ENCODE data around the gene PGS1. TPM values are rescaled to one million over a fixed set of nuclear protein-coding genes. Genes with fewer than 3 reads are reported as not detected.

PGS1 gene
- total and polyA plus RNA-seq, 7 experiments from 2014 or later = 36.1 to 84.3 (median 77.3) TPM

GRCh38 chr17:78345791-78346494 is 32.5 kb upstream of the PGS1 start:
- POLR2A ChIA-PET = interaction anchor here (0.6 to 3.9 kb wide), 4 partner anchors 11 to 36 kb away, joined by 3 to 15 read pairs (median 6); no protein-coding TSS in a partner anchor

DNA sequence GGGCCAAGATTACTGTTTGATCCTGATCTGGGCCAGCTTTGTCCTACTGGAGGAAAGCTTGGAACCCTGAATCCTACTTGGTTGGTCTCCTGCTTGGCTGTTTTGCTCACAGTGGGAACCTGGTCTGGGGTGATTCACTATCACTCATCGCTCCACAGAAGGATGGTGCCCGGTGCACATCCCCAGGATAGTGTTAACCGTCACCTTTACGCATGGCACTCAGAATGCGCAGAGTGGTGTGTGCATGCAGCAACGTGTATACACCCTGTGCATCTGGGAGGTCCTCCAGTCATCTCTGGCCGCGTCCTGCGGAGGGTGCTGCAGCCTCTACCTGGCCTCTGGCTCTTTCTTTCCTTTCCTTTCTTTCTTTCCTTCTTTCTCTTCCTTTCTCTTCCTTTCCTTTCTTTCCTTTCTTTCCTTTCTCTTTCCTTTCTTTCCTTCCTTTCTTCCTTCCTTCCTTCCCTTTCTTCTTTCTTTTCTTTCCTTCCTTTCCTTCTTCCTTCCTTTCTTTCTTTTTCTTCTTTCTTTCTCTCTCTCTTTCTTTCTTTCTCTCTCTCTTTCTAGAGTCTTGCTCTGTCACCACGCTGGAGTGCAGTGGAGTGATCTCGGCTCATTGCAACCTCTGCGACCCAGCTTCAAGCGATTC is 31.7 kb upstream of the PGS1 start:
- peaks cover 49 to 79% of the 10 kb centered on the region in 2 donors for H3K4me1 ChIP-seq (ENCODE audit: control insufficient read depth in 2 of 2, insufficient read depth in 2 of 2, low read length in 2 of 2)
- POLR2A ChIA-PET = interaction anchor here (1.7 kb wide), 1 partner anchor 12 kb away, joined by 6 read pairs; no protein-coding TSS in a partner anchor
- no peaks in the 10 kb centered on the region for H3K9me3 ChIP-seq (ENCODE audit: control insufficient read depth in 2 of 3, low read length in 3 of 3)
- ATAC-seq = no peak
- no peak overlapping the region for H3K4me3 ChIP-seq (ENCODE audit: low read length)
- DNase-seq = no peak
- CTCF ChIA-PET = interaction anchor here (2.5 kb wide), 1 partner anchor 12 kb away, joined by 11 read pairs; no protein-coding TSS in a partner anchor
- no peak overlapping the region for H3K27ac ChIP-seq (ENCODE audit: low read depth, low read length)
- no peaks in the 10 kb centered on the region for H3K36me3 ChIP-seq (ENCODE audit: control insufficient read depth in 2 of 3, insufficient read depth in 3 of 3, low read length in 3 of 3)
- H3K9me3 Mint-ChIP-seq = no peaks in the 10 kb centered on the region
- peaks cover 0 to 3% (median 0%) of the 10 kb centered on the region in 5 donors for H3K36me3 Mint-ChIP-seq
- no peaks in the 10 kb centered on the region for H3K27me3 ChIP-seq (ENCODE audit: control insufficient read depth in 2 of 2, insufficient read depth in 2 of 2, low read length in 2 of 2)
- H3K4me3 Mint-ChIP-seq = peak overlapping the region in 6 of 10 donors; percentile 4 to 85 (median 43)
- no peaks in the 10 kb centered on the region for H3K27me3 Mint-ChIP-seq
- intact Hi-C loops (cut with micrococcal nuclease) = no loop called here
- H3K4me1 Mint-ChIP-seq = peaks cover 62 to 85% (median 81%) of the 10 kb centered on the region in 7 donors
- H3K27ac Mint-ChIP-seq = peak overlapping the region in 8 of 9 donors; percentile 4 to 98 (median 83)

More at GRCh38 chr17:78345791-78346494, 32.5 kb upstream of the PGS1 start:
- DNase-seq (no peak), ATAC-seq (no peak)
- Mint-ChIP-seq H3K9me3 (no peaks in the 10 kb centered on the region), H3K36me3 (peaks cover 0 to 3% (median 0%) of the 10 kb centered on the region in 5 donors), H3K27ac (peak overlapping the region in 8 of 9 donors; percentile 19 to 98 (median 97)), H3K4me1 (peaks cover 62 to 86% (median 80%) of the 10 kb centered on the region in 7 donors), H3K4me3 (peak overlapping the region in 4 of 10 donors; percentile 2 to 85 (median 20)), H3K27me3 (no peaks in the 10 kb centered on the region)
- CTCF ChIA-PET = interaction anchor here (0.6 to 2.5 kb wide), 4 partner anchors 9 to 96 kb away, joined by 3 to 11 read pairs (median 3); no protein-coding TSS in a partner anchor
- Histone ChIP-seq H3K4me1 (ENCODE audit: control insufficient read depth in 2 of 2, insufficient read depth in 2 of 2, low read length in 2 of 2) (peaks cover 49 to 75% of the 10 kb centered on the region in 2 donors), H3K36me3 (ENCODE audit: control insufficient read depth in 2 of 3, insufficient read depth in 3 of 3, low read length in 3 of 3) (no peaks in the 10 kb centered on the region), H3K27me3 (ENCODE audit: control insufficient read depth in 2 of 2, insufficient read depth in 2 of 2, low read length in 2 of 2) (no peaks in the 10 kb centered on the region), H3K4me3 (ENCODE audit: low read length) (no peak overlapping the region), H3K9me3 (ENCODE audit: control insufficient read depth in 2 of 3, low read length in 3 of 3) (no peaks in the 10 kb centered on the region), H3K27ac (ENCODE audit: low read depth, low read length) (peak overlapping the region; percentile 82)
- intact Hi-C loops (cut with micrococcal nuclease) = no loop called here

DNA sequence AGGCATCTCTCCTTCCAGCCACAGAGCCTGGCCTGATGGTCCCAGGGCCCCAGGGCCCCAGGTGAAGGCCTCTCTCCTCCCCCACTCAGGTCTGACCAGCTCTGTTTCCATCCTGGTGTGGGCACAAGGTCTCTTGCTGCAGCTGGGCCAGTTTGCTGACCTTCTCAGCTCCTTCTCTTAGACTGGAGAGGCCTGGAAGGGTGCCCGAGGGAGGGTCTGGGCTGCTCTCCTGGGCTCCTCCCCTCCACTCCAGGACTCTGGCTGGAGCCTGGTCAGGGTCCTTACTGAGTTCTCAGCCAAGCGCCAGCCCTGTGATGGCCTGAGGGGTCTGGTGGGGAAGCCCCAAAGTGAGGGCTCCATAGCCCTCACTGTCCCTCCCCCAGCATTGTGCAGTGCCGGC is 31.0 kb upstream of the PGS1 start:
- DNase-seq = no peak
- Mint-ChIP-seq H3K4me3 (peak overlapping the region in 2 of 10 donors; percentile 22 to 85), H3K36me3 (peaks cover 0 to 3% (median 0%) of the 10 kb centered on the region in 5 donors), H3K27ac (peak overlapping the region in 4 of 9 donors; percentile 63 to 98 (median 84)), H3K4me1 (peaks cover 62 to 89% (median 86%) of the 10 kb centered on the region in 7 donors), H3K27me3 (no peaks in the 10 kb centered on the region), H3K9me3 (no peaks in the 10 kb centered on the region)
- ChIA-PET POLR2A (interaction anchor here (1.1 kb wide), 1 partner anchor 23 kb away, joined by 3 read pairs; no protein-coding TSS in a partner anchor), CTCF (interaction anchor here (0.6 to 2.5 kb wide), 3 partner anchors 11 to 58 kb away, joined by 3 to 11 read pairs (median 3); no protein-coding TSS in a partner anchor)
- H3K4me3 ChIP-seq (ENCODE audit: low read length) = no peak overlapping the region
- H3K36me3 ChIP-seq (ENCODE audit: control insufficient read depth in 2 of 3, insufficient read depth in 3 of 3, low read length in 3 of 3) = no peaks in the 10 kb centered on the region
- intact Hi-C loops (cut with micrococcal nuclease) = no loop called here
- H3K27ac ChIP-seq (ENCODE audit: low read depth, low read length) = no peak overlapping the region
- H3K27me3 ChIP-seq (ENCODE audit: control insufficient read depth in 2 of 2, insufficient read depth in 2 of 2, low read length in 2 of 2) = no peaks in the 10 kb centered on the region
- no peaks in the 10 kb centered on the region for H3K9me3 ChIP-seq (ENCODE audit: control insufficient read depth in 2 of 3, low read length in 3 of 3)
- peaks cover 52 to 81% of the 10 kb centered on the region in 2 donors for H3K4me1 ChIP-seq (ENCODE audit: control insufficient read depth in 2 of 2, insufficient read depth in 2 of 2, low read length in 2 of 2)
- ATAC-seq = no peak

DNA sequence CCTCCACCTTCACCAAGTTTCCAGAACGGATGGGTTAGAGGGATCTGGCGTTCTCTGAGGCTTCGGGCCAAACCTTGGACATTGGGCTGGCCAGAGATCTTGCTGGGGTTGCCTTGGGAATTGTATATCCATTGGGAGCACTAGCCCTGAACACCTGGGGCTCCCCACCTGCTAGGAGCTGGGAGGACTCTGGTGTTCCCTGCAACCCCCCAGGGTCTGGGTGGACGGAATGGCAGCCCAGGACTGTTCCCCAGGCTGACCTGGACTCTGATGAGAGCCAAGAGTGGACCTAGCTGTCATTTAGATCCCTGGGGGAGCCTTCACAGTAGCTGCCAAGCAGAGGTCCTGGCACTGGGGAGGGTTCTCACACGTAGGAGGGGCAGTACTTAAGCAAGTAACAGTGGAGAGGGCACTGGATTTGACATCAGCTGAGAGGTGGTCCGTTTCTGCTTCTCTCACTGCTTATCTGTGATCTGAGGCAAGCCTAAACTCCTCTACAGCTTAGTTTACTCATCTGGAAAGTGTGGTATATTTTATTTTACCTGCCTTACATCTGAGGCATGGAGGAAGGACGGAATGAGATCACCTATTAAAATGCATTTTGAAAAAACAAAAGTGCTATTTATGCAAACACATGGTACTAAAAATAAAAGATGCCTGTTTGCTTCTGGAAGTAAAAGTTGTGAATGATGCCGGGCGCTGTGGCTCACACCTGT is 30.2 kb upstream of the PGS1 start:
- peak overlapping the region in 6 of 9 donors; percentile 41 to 97 (median 64) for H3K27ac Mint-ChIP-seq
- H3K27me3 Mint-ChIP-seq = no peaks in the 10 kb centered on the region
- ChIA-PET POLR2A (interaction anchor here (0.6 to 1.1 kb wide), 2 partner anchors 23 to 37 kb away, joined by 3 read pairs; no protein-coding TSS in a partner anchor), CTCF (interaction anchor here (0.6 to 1.2 kb wide), 2 partner anchors 51 to 59 kb away, joined by 3 read pairs; no protein-coding TSS in a partner anchor)
- peaks cover 56 to 84% (median 81%) of the 10 kb centered on the region in 7 donors for H3K4me1 Mint-ChIP-seq
- DNase-seq (no peak), ATAC-seq (no peak)
- H3K36me3 Mint-ChIP-seq = peaks cover 0 to 4% (median 0%) of the 10 kb centered on the region in 5 donors
- H3K4me3 Mint-ChIP-seq = peak overlapping the region in 2 of 10 donors; percentile 18 to 22
- Histone ChIP-seq H3K4me1 (ENCODE audit: control insufficient read depth in 2 of 2, insufficient read depth in 2 of 2, low read length in 2 of 2) (peaks cover 48 to 76% of the 10 kb centered on the region in 2 donors), H3K27me3 (ENCODE audit: control insufficient read depth in 2 of 2, insufficient read depth in 2 of 2, low read length in 2 of 2) (no peaks in the 10 kb centered on the region), H3K9me3 (ENCODE audit: control insufficient read depth in 2 of 3, low read length in 3 of 3) (no peaks in the 10 kb centered on the region), H3K36me3 (ENCODE audit: control insufficient read depth in 2 of 3, insufficient read depth in 3 of 3, low read length in 3 of 3) (no peaks in the 10 kb centered on the region), H3K4me3 (ENCODE audit: low read length) (no peak overlapping the region), H3K27ac (ENCODE audit: low read depth, low read length) (no peak overlapping the region)
- intact Hi-C loops (cut with micrococcal nuclease) = no loop called here
- H3K9me3 Mint-ChIP-seq = no peaks in the 10 kb centered on the region

GRCh38 chr17:78349891-78350642 is 28.4 kb upstream of the PGS1 start:
- Histone ChIP-seq H3K27ac (ENCODE audit: low read depth, low read length) (no peak overlapping the region), H3K4me3 (ENCODE audit: low read length) (no peak overlapping the region), H3K27me3 (ENCODE audit: control insufficient read depth in 2 of 2, insufficient read depth in 2 of 2, low read length in 2 of 2) (no peaks in the 10 kb centered on the region), H3K9me3 (ENCODE audit: control insufficient read depth in 2 of 3, low read length in 3 of 3) (no peaks in the 10 kb centered on the region), H3K4me1 (ENCODE audit: control insufficient read depth in 2 of 2, insufficient read depth in 2 of 2, low read length in 2 of 2) (peaks cover 48 to 78% of the 10 kb centered on the region in 2 donors), H3K36me3 (ENCODE audit: control insufficient read depth in 2 of 3, insufficient read depth in 3 of 3, low read length in 3 of 3) (no peaks in the 10 kb centered on the region)
- intact Hi-C loops (cut with micrococcal nuclease) = no loop called here
- DNase-seq (no peak), ATAC-seq (no peak)
- ChIA-PET CTCF (interaction anchor here (0.6 kb wide), 1 partner anchor 36 kb away, joined by 3 read pairs; no protein-coding TSS in a partner anchor), POLR2A (interaction anchor here (0.6 to 1.1 kb wide), 3 partner anchors 10 to 1178 kb away, joined by 3 to 4 read pairs (median 3); partner anchors contain the start of gene SOCS3)
- Mint-ChIP-seq H3K4me1 (peaks cover 51 to 85% (median 82%) of the 10 kb centered on the region in 7 donors), H3K4me3 (peak overlapping the region in 4 of 10 donors; percentile 12 to 54 (median 32)), H3K27me3 (no peaks in the 10 kb centered on the region), H3K36me3 (peaks cover 0 to 13% (median 0%) of the 10 kb centered on the region in 5 donors), H3K27ac (peak overlapping the region; percentile 0 to 89 (median 48)), H3K9me3 (no peaks in the 10 kb centered on the region)

Data from naive thymus-derived CD4-positive, alpha-beta T cell (primary cell).